Calu3 (cell line): ENCODE results near the gene MCM9. TPM values are rescaled to one million over a fixed set of nuclear protein-coding genes. Genes with fewer than 3 reads are reported as not detected.
"Not testable (repeated sequence)": the region's sequence is repeated elsewhere in the genome, so short reads cannot be mapped to it uniquely, and the experiment has no call there.

Experiments
- BruUV-seq: library from RNA; stranded (reverse); fragments of 400-500 nt; replicated peaks from 2 replicates; lab custom pipeline; 2021; lab: Mats Ljungman, UMichigan
- CTCF ChIA-PET: fragments of 300-600 bp; sonication (Branson Sonifier 250); formaldehyde crosslinking; loops from one replicate; lab custom pipeline; 2022; ENCODE audit warnings: antibody characterized with exemption; lab: Charles Lee
- DNase-seq: peaks from one replicate; pipeline ENCODE4 v3.0.0; 2022
- H3K27ac Mint-ChIP-seq: one replicate; pipeline ENCODE4 v1.8.0; 2022; ENCODE audit warnings: mixed read lengths; ENCODE audit not compliant: unreplicated experiment
- H3K27me3 Mint-ChIP-seq: one replicate; pipeline ENCODE4 v1.8.0; 2022; ENCODE audit warnings: mixed read lengths; ENCODE audit not compliant: unreplicated experiment
- H3K36me3 Mint-ChIP-seq: one replicate; pipeline ENCODE4 v1.8.0; 2022; ENCODE audit warnings: mild to moderate bottlenecking, moderate library complexity, mixed read lengths; ENCODE audit not compliant: insufficient read depth, unreplicated experiment
- H3K4me1 Mint-ChIP-seq: one replicate; pipeline ENCODE4 v1.8.0; 2022; ENCODE audit warnings: mild to moderate bottlenecking, low read depth, mixed read lengths; ENCODE audit not compliant: unreplicated experiment
- H3K4me3 Mint-ChIP-seq: one replicate; pipeline ENCODE4 v1.8.0; 2022; ENCODE audit warnings: mild to moderate bottlenecking, low read depth, moderate library complexity, mixed read lengths; ENCODE audit not compliant: unreplicated experiment
- H3K9me3 Mint-ChIP-seq: one replicate; pipeline ENCODE4 v1.8.0; 2022; ENCODE audit warnings: low read depth, mixed read lengths; ENCODE audit not compliant: unreplicated experiment
- CTCF ChIP-seq: fragments of 200-600 bp; IDR thresholded peaks from one replicate; pipeline ENCODE4 v1.8.0; 2022; ENCODE audit warnings: antibody characterized with exemption; ENCODE audit not compliant: unreplicated experiment
- intact Hi-C: fragments of 100-400 bp; cut with micrococcal nuclease; formaldehyde crosslinking; loops from one replicate; pipeline ENCODE4 v1.10.0; 2022; ENCODE audit not compliant: unreplicated experiment
- total RNA-seq: library from RNA; stranded (reverse); gene quantifications from 2 replicates; pipeline ENCODE4 v1.2.3, GENCODE V29; 2022

MCM9 gene
- total RNA-seq, 1 experiment from 2014 or later, result 24.6 TPM

- no peaks in the 10 kb centered on the region for H3K9me3 Mint-ChIP-seq
- intact Hi-C loops, result loop anchor here (2.0 to 10.0 kb wide), 2 partner anchors 235 to 315 kb away; no protein-coding TSS in a partner anchor
- TF ChIP-seq CTCF, result no peak
- H3K27ac Mint-ChIP-seq, result peak overlapping the region; percentile 54
- DNase-seq, result no peak
- no peaks in the 10 kb centered on the region for H3K27me3 Mint-ChIP-seq
- H3K4me1 Mint-ChIP-seq, result peaks cover 17% of the 10 kb centered on the region
- CTCF ChIA-PET, result interaction anchor here (1.2 to 2.1 kb wide), 2 partner anchors 9 to 234 kb away, joined by 4 to 10 read pairs; no protein-coding TSS in a partner anchor
- H3K36me3 Mint-ChIP-seq, result peaks cover 5% of the 10 kb centered on the region
- H3K4me3 Mint-ChIP-seq, result no peak overlapping the region
- BruUV-seq, result no TSS peak
Measured at GRCh38 chr6:118799826-118800225, 135.1 kb downstream of the MCM9 start.

- BruUV-seq, H3K4me3 Mint-ChIP-seq, H3K9me3 Mint-ChIP-seq, H3K27ac Mint-ChIP-seq, intact Hi-C loops, CTCF ChIA-PET, H3K36me3 Mint-ChIP-seq, H3K27me3 Mint-ChIP-seq: not testable (repeated sequence)
- peak; percentile 43 for DNase-seq
- H3K4me1 Mint-ChIP-seq, result peaks cover 17% of the 10 kb centered on the region
Measured at GRCh38 chr6:118796548-118796947, 138.4 kb downstream of the MCM9 start.

GRCh38 chr6:118791499-118791898 is 143.5 kb downstream of the MCM9 start:
- CTCF ChIA-PET, result no interaction called here
- Mint-ChIP-seq H3K9me3 (no peaks in the 10 kb centered on the region), H3K27me3 (no peaks in the 10 kb centered on the region), H3K4me3 (no peak overlapping the region), H3K4me1 (peaks cover 2% of the 10 kb centered on the region), H3K36me3 (no peaks in the 10 kb centered on the region), H3K27ac (no peak overlapping the region)
- intact Hi-C loops, result no loop called here
- no peak for TF ChIP-seq CTCF
- DNase-seq, result no peak
- BruUV-seq, result no TSS peak

GRCh38 chr6:118789954-118790353 is 145.0 kb downstream of the MCM9 start:
- no peaks in the 10 kb centered on the region for H3K4me1 Mint-ChIP-seq
- TF ChIP-seq CTCF, result no peak
- H3K27ac Mint-ChIP-seq, result no peak overlapping the region
- H3K36me3 Mint-ChIP-seq, result no peaks in the 10 kb centered on the region
- no peak overlapping the region for H3K4me3 Mint-ChIP-seq
- H3K27me3 Mint-ChIP-seq, result no peaks in the 10 kb centered on the region
- DNase-seq, result no peak
- intact Hi-C loops, result no loop called here
- CTCF ChIA-PET, result no interaction called here
- no TSS peak for BruUV-seq
- H3K9me3 Mint-ChIP-seq, result no peaks in the 10 kb centered on the region

GRCh38 chr6:118789419-118789818 is 145.5 kb downstream of the MCM9 start:
- H3K4me3 Mint-ChIP-seq, result no peak overlapping the region
- CTCF ChIA-PET, result no interaction called here
- no peaks in the 10 kb centered on the region for H3K4me1 Mint-ChIP-seq
- no peak overlapping the region for H3K27ac Mint-ChIP-seq
- no peaks in the 10 kb centered on the region for H3K9me3 Mint-ChIP-seq
- no peak for DNase-seq
- H3K27me3 Mint-ChIP-seq, result no peaks in the 10 kb centered on the region
- no peaks in the 10 kb centered on the region for H3K36me3 Mint-ChIP-seq
- BruUV-seq, result no TSS peak
- TF ChIP-seq CTCF, result no peak
- intact Hi-C loops, result no loop called here
